H54 (cell line): ENCODE results near the gene ABCB1.

Experiments
- DNase-seq: peaks from one replicate; pipeline ENCODE4 v3.0.0; 2011; ENCODE audit warnings: low spot score, mixed read lengths; ENCODE audit not compliant: insufficient read length
- FAIRE-seq: peaks from 3 replicates; lab custom pipeline; 2011; peaks lifted over from hg19 to GRCh38; lab: Jason Lieb, UNC
- POLR2A ChIP-seq: IDR thresholded peaks from 2 replicates; pipeline ENCODE4 v1.6.1; 2011; ENCODE audit warnings: low read depth, mild to moderate bottlenecking, low read length

Gene ABCB1

DNA sequence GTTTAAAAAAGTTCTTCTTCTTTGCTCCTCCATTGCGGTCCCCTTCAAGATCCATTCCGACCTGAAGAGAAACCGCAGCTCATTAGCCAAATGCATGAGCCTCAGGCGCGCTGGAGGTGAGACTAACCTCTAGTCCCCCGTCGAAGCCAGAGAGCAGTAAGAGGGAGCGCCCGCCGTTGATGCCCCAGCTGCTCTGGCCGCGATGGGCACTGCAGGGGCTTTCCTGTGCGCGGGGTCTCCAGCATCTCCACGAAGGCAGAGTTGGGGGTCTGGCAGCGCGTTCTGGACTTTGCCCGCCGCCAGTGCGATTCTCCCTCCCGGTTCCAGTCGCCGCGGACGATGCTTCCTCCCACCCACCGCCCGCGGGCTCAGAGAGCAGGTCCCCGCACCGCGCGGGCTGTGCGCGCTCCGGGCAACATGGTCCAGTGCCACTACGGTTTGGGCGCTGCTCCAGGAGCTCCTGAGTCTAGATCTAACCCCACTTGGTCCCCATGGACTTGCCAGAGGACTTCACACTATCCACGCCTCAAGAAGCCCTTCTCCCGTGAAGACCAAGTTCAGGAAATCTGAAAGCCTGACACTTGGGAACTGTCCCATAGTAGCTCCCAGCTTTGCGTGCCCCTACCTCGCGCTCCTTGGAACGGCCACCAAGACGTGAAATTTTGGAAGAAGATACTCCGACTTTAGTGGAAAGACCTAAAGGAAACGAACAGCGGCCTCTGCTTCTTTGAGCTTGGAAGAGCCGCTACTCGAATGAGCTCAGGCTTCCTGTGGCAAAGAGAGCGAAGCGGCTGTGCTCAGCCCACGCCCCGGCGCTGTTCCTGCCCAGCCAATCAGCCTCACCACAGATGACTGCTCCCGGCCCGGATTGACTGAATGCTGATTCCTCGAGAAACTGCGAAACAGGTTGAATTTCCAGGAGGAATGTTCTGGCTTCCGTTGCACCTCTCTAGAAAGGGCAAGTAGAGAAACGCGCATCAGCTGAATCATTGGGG, at the start of gene ABCB1:
Gene ABCB1 (minus strand): TSS at position 755 of the 995 bp plus-strand sequence. CDS start 700 bp downstream, at position 55.
- FAIRE-seq = no peak
- DNase-seq = no peak
- TF ChIP-seq POLR2A = no peak

- FAIRE-seq = no peak
- no peak for TF ChIP-seq POLR2A
- no peak for DNase-seq
Observed at GRCh38 chr7:87648316-87648715, 47.6 kb upstream of the ABCB1 start.

GRCh38 chr7:87645446-87645845, 44.8 kb upstream of the ABCB1 start:
- DNase-seq = no peak
- TF ChIP-seq POLR2A = no peak
- FAIRE-seq = no peak

- FAIRE-seq (no peak), DNase-seq (no peak)
- TF ChIP-seq POLR2A = no peak
Observed at GRCh38 chr7:87635921-87636320, 35.2 kb upstream of the ABCB1 start.

DNA sequence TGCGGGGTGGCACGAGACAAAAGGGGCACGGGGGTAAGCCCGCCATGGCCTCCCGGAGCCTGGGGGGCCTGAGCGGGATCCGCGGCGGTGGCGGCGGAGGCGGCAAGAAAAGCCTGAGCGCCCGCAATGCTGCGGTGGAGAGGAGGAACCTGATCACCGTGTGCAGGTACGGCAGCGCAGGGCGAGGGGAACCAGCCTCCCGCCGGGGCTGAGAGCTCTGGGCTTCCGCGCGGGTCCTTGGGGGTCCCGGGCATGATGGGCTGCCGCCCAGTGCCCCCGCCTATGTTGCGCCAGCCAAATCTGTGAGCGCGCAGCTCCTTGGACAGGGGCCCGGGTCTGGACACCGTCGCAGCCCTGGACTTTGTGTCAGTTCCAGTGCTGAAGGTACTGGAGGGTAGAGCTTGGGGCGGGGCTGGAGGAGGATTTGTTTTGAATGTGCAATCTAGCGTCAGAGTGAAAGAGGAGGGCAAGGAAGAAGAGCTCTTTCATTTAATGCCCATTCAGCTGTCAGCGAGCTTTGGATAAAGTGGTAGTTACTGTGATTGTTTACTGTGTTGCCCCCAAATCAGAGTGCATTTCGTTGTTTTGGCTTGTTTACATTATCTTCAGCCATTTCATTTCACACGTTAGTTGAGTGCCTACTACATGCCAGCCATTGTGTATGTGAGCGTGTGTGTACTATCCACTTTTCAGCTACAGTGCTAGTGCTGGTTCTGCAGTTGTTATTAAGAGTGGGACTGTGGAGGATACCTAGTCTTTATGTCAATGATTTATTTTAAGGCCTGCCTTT, 28.3 kb upstream of the ABCB1 start:
- DNase-seq = no peak
- no peak for FAIRE-seq
- no peak for TF ChIP-seq POLR2A

- DNase-seq = no peak
- no peak for TF ChIP-seq POLR2A
- no peak for FAIRE-seq
Observed at GRCh38 chr7:87627634-87627994, 26.9 kb upstream of the ABCB1 start.

- FAIRE-seq = no peak
- DNase-seq = no peak
- no peak for TF ChIP-seq POLR2A
Observed at GRCh38 chr7:87625101-87625500, 24.4 kb upstream of the ABCB1 start.

DNA sequence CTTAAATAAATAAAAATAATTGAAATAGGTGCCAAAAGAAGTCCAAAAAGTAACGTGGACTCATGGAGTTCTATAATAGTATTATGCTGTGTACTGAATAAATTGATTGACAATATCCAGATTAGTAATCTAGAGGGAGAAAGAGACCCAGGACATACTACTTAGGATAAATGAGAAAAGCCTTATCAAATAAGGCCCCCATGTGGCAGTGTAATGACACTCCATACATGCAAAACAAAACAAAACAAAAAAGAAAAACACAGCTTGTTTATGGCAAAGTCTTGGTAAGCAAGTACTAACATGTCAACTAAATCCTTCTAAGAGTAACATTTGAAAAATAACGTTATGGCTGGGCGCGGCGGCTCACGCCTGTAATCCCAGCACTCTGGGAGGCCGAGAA, 23.9 kb upstream of the ABCB1 start:
- TF ChIP-seq POLR2A = no peak
- DNase-seq = no peak
- no peak for FAIRE-seq

DNA sequence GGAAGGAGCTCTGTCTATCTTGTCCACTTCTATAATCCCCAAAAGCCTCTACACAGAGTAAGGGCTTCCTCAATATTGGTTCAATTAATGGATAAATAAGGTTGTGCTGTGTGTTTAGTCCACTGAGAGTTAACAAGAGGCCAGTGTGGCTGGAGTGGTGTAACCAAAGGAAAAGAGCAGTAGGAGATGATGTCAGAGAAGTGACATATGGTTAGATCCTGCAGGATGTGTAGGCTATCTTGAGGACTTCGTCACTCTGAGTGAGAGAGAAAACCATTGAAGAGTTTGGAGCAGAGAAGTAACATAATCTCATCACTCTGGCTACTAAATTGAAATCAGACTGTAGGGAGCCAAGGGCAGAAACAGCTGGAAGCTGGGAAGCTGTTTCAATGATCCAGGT, 14.5 kb upstream of the ABCB1 start:
- FAIRE-seq (no peak), DNase-seq (no peak)
- TF ChIP-seq POLR2A = no peak

GRCh38 chr7:87609916-87610315, 9.2 kb upstream of the ABCB1 start:
- FAIRE-seq = no peak
- DNase-seq = no peak
- no peak for TF ChIP-seq POLR2A

- no peak for TF ChIP-seq POLR2A
- DNase-seq = no peak
- FAIRE-seq = no peak
Observed at GRCh38 chr7:87608431-87608830, 7.7 kb upstream of the ABCB1 start.

DNA sequence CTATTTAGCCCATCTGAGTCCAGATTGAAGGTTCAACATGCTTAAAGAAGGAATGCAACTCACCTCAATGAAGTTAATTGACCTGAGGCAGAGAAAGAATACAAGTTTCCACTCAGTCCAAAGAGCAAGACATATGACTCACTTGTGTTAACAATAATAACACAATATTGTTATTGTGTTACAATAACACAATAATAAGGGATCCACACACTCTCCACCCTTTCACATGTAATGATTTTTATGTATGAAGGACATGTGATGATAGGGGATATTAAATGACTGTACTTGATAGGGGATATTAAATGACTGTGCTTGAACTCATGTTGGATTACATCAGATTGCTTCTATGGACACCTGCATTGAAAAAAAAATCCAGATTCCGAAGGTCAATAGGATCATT, 3.6 kb upstream of the ABCB1 start:
- FAIRE-seq (no peak), DNase-seq (no peak)
- TF ChIP-seq POLR2A = no peak

DNA sequence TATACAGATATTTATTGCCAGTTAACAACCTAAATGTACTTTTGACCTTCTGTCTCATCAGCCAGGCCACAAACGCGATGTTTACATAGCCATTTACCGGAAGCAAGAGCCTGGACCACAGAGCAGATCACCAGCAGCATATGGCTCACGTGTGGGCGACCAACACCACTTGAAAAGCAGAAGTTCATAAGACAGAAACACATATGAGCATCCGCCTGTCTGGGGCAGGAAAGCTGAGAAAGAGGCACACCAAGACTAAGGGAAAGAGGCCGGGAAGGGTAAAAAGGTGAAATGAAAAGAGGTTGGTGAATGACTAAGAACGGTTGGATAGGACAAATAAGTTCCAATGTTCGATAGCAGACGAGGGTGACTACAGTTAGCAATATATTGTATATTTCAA, 1.3 kb downstream of the ABCB1 start:
- TF ChIP-seq POLR2A = no peak
- DNase-seq (no peak), FAIRE-seq (no peak)
